Fibroblast of lung (primary cell): ENCODE data around the gene ACAP3. TPM values are rescaled to one million over a fixed set of nuclear protein-coding genes. Genes with fewer than 3 reads are reported as not detected.

Experiments used
- DNase-seq, 2 donors: peaks; one replicate each; pipeline versions ENCODE4 v3.0.0 to v3.0.0-alpha.2; 2010; ENCODE audit warnings: low read depth in 2 of 2
- H2AFZ ChIP-seq: 2 replicates; pipeline ENCODE4 v1.5.1; 2012; ENCODE audit warnings: low read length, control low read depth, inconsistent platforms
- H3K27ac ChIP-seq: 2 replicates; pipeline ENCODE4 v1.5.1; 2011; ENCODE audit warnings: low read length, control low read depth; ENCODE audit not compliant: insufficient read depth
- H3K27me3 ChIP-seq: 2 replicates; pipeline ENCODE4 v1.5.1; 2011; ENCODE audit warnings: mild to moderate bottlenecking, low read length; ENCODE audit not compliant: control insufficient read depth, insufficient read depth
- H3K36me3 ChIP-seq: 2 replicates; pipeline ENCODE4 v1.5.1; 2011; ENCODE audit warnings: low read length; ENCODE audit not compliant: control insufficient read depth, insufficient read depth
- H3K4me1 ChIP-seq: 2 replicates; pipeline ENCODE4 v1.5.1; 2011; ENCODE audit warnings: low read length; ENCODE audit not compliant: control insufficient read depth, insufficient read depth; ENCODE audit errors: extremely low read depth
- H3K4me2 ChIP-seq: 2 replicates; pipeline ENCODE4 v1.5.1; 2011; ENCODE audit warnings: low read length, control low read depth; ENCODE audit not compliant: insufficient read depth; ENCODE audit errors: extremely low read depth
- H3K4me3 ChIP-seq, 4 experiments: fragments of 200-600 bp in 1 of 4; sonication (generic) in 1 of 4; replicated peaks in 1 of 4; 2 replicates each; pipeline ENCODE4 v1.5.1; 2011 to 2016; ENCODE audit warnings: low read length in 4 of 4, low read depth in 3 of 4, mild to moderate bottlenecking in 3 of 4, control low read depth in 2 of 4, inconsistent platforms in 1 of 4, mixed read lengths in 1 of 4; ENCODE audit not compliant: insufficient read depth in 1 of 4; ENCODE audit errors: control extremely low read depth in 1 of 4
- H3K79me2 ChIP-seq: 2 replicates; pipeline ENCODE4 v1.5.1; 2012; ENCODE audit warnings: mild to moderate bottlenecking, low read length, inconsistent platforms; ENCODE audit not compliant: control insufficient read depth, insufficient read depth
- H3K9ac ChIP-seq: 2 replicates; pipeline ENCODE4 v1.5.1; 2011; ENCODE audit warnings: mild to moderate bottlenecking, low read length, control low read depth; ENCODE audit not compliant: insufficient read depth
- H3K9me3 ChIP-seq: 2 replicates; pipeline ENCODE4 v1.5.1; 2012; ENCODE audit warnings: low read depth, low read length; ENCODE audit not compliant: control insufficient read depth, insufficient read depth
- H4K20me1 ChIP-seq: 2 replicates; pipeline ENCODE4 v1.5.1; 2011; ENCODE audit warnings: low read length; ENCODE audit not compliant: control insufficient read depth, insufficient read depth; ENCODE audit errors: extremely low read depth
- CTCF ChIP-seq, 2 donors: IDR thresholded peaks in 1 of 2; conservative IDR thresholded peaks in 1 of 2; 1 replicate in 1 of 2; 2 replicates in 1 of 2; pipeline ENCODE4 v1.5.1; 2011 to 2012; ENCODE audit warnings: low read length in 2 of 2, control low read depth in 1 of 2, inconsistent platforms in 1 of 2, low read depth in 1 of 2, mild to moderate bottlenecking in 1 of 2
- EZH2 ChIP-seq: IDR thresholded peaks from 2 replicates; pipeline ENCODE4 v1.5.1; 2012; ENCODE audit warnings: low read length, control low read depth, mild to moderate bottlenecking; ENCODE audit errors: missing control alignments
- polyA plus RNA-seq, 2 donors: library from polyadenylated mRNA; depleted of rRNA in 1 of 2; stranded (reverse) in 1 of 2; unstranded in 1 of 2; fragments of >200 nt; gene quantifications; 2 replicates each; pipeline ENCODE4 v1.2.1, GENCODE V29; 2011 to 2012; ENCODE audit warnings: missing spikeins in 1 of 2
- total RNA-seq: library from RNA; depleted of rRNA; stranded (reverse); fragments of >200 nt; gene quantifications from 2 replicates; pipeline ENCODE4 v1.2.1, GENCODE V29; 2014

The ACAP3 gene
- total and polyA plus RNA-seq, 2 donors (not counting 1 experiment from before 2014, with no cell fraction given) = 15.3 to 50.9 TPM

DNA sequence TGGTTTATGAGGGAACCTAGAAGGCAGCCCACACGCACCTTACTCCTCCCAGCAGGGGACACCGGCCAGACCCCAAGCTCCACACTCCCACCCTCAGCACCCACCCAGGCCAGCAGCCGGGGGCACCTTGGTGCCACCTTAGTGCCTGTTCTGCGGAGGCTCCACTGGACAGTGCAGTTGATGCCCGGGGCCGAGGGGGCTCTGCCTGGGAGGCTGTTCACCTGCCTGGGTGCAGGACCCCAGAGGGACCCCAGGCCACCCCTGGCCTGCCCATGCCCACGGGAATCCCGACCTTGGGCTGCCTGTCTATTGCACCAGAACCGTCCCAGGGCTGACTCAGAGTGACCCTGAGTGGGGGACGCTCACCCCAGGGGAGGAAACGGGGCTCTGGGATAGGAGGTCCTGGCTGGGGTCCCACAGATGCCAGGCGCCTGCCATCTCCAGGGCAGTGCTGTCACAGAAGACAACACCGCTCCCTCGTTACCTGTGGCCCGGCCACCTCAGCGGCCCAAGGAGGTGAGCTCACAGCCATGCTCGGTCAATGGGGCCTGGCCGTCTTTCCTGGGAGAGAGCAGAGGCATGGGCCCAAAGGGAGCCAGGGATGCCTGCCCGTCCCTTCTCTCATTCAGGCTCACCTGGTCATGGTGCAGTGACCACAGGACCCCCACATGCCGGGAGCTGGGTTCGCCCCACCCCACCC lies 26.8 kb downstream of the ACAP3 start:
- no peaks in the 10 kb centered on the region for H4K20me1 ChIP-seq
- H2AFZ ChIP-seq = no peak overlapping the region
- no peak overlapping the region for H3K9ac ChIP-seq
- TF ChIP-seq CTCF (conservative IDR thresholded peaks at IDR 0.05 in 1 of 2, IDR thresholded peaks at IDR 0.05 in 1 of 2; ENCODE audit: low read depth in 1 of 2, low read length in 2 of 2) = no peak
- TF ChIP-seq EZH2 = no peak
- H3K9me3 ChIP-seq = no peaks in the 10 kb centered on the region
- no peaks in the 10 kb centered on the region for H3K27me3 ChIP-seq
- DNase-seq = no peak
- no peak overlapping the region for H3K4me3 ChIP-seq
- no peaks in the 10 kb centered on the region for H3K79me2 ChIP-seq
- no peak overlapping the region for H3K27ac ChIP-seq
- no peak overlapping the region for H3K4me2 ChIP-seq
- H3K4me1 ChIP-seq = peaks cover 2% of the 10 kb centered on the region
- no peaks in the 10 kb centered on the region for H3K36me3 ChIP-seq

DNA sequence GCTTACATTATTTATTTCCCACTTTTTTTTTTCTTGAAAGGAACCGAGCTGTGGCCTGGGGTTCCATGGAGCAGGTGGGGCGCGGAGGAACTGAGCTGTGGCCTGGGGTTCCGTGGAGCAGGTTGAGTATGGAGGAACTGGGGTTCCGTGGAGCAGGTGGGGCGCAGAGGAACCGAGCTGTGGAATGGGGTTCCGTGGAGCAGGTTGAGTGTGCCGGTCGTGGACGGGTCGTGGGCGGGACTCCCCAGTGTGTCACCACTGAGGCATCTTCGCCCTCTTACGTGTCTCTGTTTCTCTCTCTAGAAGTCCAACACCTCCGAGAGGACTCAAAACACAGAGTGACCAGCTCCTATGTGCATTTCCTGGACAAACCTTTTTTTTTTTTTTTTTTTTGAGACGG lies 28.7 kb downstream of the ACAP3 start:
- Histone ChIP-seq H3K36me3 (no peaks in the 10 kb centered on the region), H3K9ac (no peak overlapping the region), H2AFZ (no peak overlapping the region), H3K4me3 (no peak overlapping the region), H3K79me2 (no peaks in the 10 kb centered on the region), H3K27me3 (no peaks in the 10 kb centered on the region), H4K20me1 (no peaks in the 10 kb centered on the region), H3K4me2 (no peak overlapping the region), H3K4me1 (peaks cover 7% of the 10 kb centered on the region), H3K27ac (no peak overlapping the region), H3K9me3 (no peaks in the 10 kb centered on the region)
- DNase-seq = no peak
- TF ChIP-seq EZH2 (no peak), CTCF (conservative IDR thresholded peaks at IDR 0.05 in 1 of 2, IDR thresholded peaks at IDR 0.05 in 1 of 2; ENCODE audit: low read depth in 1 of 2, low read length in 2 of 2) (no peak)

- Histone ChIP-seq H3K79me2 (no peaks in the 10 kb centered on the region), H3K27ac (no peak overlapping the region), H3K9me3 (no peaks in the 10 kb centered on the region), H3K4me3 (no peak overlapping the region), H2AFZ (no peak overlapping the region), H3K36me3 (no peaks in the 10 kb centered on the region), H3K4me2 (no peak overlapping the region), H3K9ac (no peak overlapping the region), H4K20me1 (no peaks in the 10 kb centered on the region), H3K4me1 (peaks cover 7% of the 10 kb centered on the region), H3K27me3 (no peaks in the 10 kb centered on the region)
- no peak for DNase-seq
- TF ChIP-seq EZH2 (no peak), CTCF (conservative IDR thresholded peaks at IDR 0.05 in 1 of 2, IDR thresholded peaks at IDR 0.05 in 1 of 2; ENCODE audit: low read depth in 1 of 2, low read length in 2 of 2) (no peak)
These were observed 29.1 kb downstream of the ACAP3 start for GRCh38 chr1:1278620-1279019.
